Transverse colon (tissue), 3 donors: ENCODE measurements around the gene ABCG1.
"Not testable (repeated sequence)": the region's sequence is repeated elsewhere in the genome, so short reads cannot be mapped to it uniquely, and the experiment has no call there.

ENCODE experiments used
- CTCF ChIP-seq, 5 experiments: fragments of 200-600 bp in 3 of 5; fragments of 450-650 bp in 2 of 5; sonication (generic) in 3 of 5; IDR thresholded peaks; 1 replicate in 2 of 5; 2 replicates in 3 of 5; pipeline ENCODE4 v1.5.1; 2016 to 2017; ENCODE audit warnings: antibody characterized with exemption in 5 of 5, inconsistent platforms in 3 of 5, mild to moderate bottlenecking in 2 of 5, moderate library complexity in 1 of 5
- POLR2A ChIP-seq: fragments of 450-650 bp; IDR thresholded peaks from one replicate; pipeline ENCODE4 v1.6.1; 2016; ENCODE audit warnings: antibody characterized with exemption, mild to moderate bottlenecking, moderate library complexity

- TF ChIP-seq POLR2A; CTCF (IDR thresholded peaks at IDR 0.05): not testable (repeated sequence)
Measured at GRCh38 chr21:42180001-42180400, 38.9 kb upstream of the ABCG1 start.
